HG03565 (cell line): Measurements from ENCODE around the gene PALLD.
"Not testable (repeated sequence)": the region's sequence is repeated elsewhere in the genome, so short reads cannot be mapped to it uniquely, and the experiment has no call there.

Experiments
- ATAC-seq: cut with Tn5 transposase; IDR thresholded peaks from one replicate; pipeline ENCODE4 v1.9.1; 2021; ENCODE audit warnings: mild to moderate bottlenecking, moderate library complexity; ENCODE audit not compliant: unreplicated experiment

The PALLD gene

DNA sequence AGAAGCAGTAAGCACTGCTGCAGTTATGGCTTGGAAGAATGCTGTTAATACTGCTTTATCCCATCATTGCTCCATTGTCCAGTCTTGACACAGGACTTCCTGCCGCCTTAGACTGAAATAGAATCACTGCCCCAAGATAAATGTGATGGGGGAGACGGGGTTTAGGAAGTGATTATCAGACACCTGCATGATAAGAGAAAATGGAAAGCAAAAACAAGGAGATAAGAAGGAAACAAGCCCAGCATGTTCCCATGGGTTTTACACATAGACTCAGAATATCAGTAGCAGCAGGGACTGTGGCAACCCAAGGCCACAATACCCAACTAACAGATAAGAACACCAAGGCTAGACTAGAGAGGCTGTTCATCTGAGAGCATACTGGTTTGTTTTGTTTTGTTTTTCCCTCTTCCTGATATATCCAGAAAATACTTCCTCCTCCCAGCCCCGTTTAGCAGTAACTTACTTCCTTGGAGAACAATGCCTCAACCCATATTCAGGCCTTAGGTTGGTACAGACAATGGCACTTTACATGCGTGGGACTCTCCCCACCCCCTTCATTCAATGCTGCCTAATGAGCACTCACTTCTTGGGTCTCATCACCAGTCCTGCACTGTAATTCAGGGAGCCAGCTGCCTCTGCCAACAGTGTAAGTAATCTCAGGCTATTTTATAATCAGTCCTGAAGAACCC lies 280.6 kb downstream of the PALLD start:
- ATAC-seq: no peak

DNA sequence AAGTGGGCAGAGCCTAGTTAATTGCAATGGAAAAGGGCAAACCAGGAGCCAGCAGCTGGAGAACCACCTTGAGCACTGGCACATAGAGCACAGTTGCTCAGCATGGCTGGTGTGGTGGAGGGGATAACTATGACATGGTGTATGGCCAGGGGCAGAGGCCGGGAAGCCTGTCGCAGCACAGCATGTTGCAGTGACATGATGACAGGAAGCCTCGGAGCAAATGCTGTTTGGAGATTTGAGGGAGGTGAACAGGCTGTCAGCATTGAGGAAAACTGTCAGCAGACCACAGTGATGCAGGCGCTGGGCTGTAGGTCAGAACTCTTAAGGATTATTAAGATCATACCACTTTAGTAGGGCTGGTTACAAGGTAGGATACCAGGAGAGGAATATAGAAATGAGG lies 284.5 kb downstream of the PALLD start:
- no peak for ATAC-seq

DNA sequence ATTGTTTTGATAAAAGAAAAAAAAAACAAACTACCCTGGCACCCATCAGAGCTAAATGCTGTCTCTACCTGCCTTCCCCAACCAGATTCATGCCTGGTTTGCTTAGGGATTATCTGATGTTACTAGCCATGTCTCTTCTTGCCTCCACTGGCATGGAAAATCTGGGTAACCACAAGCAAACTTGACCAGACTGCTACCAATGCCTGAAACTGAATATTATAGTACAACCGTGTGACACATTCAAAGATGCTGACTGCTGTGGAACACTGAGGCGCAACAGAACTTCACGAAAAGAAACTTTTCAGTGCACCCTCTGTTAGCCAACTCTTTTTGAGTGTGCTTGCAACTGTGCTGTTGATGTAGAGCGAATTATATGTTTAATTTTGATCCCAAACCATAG lies 285.1 kb downstream of the PALLD start:
- no peak for ATAC-seq

DNA sequence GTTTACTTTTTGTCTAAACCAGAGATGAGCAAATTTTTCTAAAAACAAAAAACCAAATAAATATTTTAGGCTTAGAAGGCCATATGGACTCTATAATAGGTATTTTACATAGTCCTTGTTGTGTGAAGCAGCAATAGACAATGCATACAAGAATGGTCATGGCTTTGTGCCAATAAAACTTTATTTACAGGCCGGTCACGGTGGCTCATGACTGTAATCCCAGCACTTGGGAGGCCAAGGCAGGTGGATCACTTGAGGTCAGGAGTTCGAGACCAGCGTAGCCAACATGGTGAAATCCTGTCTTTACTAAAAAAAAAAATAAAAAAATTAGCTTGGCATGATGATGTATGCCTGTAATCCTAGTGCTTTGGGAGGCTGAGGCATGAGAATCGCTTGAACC lies 285.6 kb downstream of the PALLD start:
- ATAC-seq: no peak

DNA sequence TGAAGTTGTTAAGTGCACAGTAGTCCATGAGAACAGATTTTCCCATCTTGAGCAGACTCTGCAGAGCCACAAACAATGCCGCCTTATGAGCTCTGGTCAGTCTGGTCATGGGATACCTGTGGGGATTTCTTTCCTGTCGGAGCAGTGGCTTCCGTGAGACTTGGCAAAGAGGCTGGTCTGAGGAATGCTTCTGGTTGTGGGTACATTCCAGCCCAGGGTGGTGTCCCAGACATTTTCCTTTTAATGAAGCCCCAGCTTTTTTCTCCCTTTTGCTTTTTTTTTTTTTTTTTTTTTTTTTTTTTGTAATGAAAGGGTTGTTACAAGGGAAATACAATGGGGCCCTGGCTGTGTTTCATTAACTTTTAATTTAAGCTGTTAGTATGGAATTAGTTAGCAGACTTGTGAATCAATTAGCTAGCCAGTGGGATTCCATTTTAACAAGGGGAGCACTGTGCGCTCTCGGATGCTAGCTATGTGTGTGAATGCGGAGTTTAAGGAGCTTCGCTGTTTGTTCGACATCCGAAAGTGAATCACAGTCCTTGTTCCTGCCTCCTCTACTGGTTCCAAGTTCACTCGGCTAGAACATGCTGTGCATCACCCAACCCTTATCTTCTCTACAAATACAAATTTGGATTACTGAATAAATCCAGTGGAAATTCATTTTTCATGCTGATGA lies 288.1 kb downstream of the PALLD start:
- no peak for ATAC-seq

DNA sequence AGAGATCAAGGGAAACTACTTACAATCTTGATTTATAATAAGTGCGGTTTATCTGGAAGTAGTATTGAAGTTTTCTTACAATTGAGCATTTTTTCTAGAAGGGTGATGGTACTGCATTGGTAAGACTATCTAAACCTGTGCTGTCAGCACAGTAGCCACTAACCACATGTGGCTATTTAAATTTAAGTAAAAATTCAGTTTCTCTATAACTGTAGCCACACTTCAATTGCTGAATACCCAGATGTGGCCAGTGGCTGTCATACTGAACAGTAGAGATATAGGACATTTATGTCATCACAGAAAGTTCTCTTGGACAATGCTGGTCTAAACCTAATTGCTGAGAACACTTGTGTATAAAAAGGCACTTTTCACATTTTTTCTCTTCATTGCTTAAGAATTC lies 290.5 kb downstream of the PALLD start:
- ATAC-seq: no peak

DNA sequence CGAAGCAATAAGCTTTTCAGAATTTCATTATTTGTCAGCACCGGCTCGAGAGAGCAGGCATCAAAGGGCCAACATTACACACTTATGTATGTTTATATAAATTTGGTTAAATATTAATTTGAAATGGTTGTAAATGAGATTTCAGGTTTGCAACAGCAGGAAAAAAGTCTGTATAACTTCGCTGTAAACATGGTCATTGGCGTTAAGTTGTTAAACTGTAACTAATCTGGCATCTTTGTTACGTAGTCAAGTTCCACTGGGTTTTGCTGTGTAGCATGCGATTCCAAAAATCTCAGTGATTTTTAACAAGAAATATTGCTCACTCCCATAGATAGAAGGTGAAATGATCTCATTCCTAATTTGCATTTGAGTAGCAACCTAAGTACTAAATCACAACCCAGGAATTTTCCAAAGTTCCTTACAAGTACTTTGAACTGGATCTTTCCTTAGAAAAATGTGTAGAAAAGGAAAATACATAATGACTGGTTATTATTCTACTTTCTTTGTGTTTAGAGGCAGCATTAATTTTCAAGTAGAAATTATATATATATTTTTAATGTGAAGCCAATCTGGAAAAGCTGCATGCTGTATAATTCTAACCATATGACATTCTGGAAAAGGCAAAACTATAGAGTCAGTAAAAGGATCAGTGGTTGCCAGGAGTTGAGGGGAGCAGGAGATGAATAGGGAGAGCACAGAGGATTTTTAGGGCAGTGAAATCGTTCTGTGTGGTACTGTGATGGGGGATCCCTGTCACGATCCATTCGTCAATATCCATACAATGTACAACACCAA lies 291.1 kb downstream of the PALLD start:
- ATAC-seq: no peak

DNA sequence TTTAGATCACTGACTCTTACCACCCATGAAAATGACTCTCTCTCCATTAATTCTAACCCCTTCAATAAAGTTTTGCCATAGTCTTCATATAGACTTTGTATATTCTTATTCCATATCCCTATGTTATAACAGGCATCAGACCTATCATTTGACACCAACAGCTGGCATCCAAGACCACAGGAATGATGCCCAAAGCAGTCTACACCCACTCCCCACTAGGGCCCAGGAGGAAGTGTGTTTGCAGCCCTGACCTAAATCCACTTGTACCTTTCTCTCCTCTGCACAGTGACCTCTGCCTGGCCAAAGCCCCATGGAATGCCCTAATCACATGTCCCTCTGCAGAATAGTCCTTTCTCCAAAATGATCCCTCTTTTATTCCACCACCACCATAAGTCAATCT lies 294.0 kb downstream of the PALLD start:
- no peak for ATAC-seq

DNA sequence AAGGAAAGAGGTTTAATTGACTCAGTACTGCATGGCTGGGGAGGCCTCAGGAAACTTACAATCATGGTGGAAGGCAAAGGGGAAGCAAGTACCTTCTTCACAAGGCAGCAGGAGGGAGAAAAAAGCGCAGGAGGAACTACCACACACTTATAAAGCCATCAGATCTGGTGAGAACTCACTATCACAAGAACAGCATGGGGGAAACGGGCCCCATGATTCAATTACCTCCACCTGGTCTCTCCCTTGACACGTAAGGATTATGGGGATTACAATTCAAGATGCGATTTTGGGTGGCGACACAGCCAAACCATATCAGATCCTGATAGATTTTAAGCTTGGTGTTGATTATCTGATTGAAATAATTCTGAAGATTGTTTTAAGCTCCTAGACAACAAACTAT lies 294.5 kb downstream of the PALLD start:
- ATAC-seq: no peak

DNA sequence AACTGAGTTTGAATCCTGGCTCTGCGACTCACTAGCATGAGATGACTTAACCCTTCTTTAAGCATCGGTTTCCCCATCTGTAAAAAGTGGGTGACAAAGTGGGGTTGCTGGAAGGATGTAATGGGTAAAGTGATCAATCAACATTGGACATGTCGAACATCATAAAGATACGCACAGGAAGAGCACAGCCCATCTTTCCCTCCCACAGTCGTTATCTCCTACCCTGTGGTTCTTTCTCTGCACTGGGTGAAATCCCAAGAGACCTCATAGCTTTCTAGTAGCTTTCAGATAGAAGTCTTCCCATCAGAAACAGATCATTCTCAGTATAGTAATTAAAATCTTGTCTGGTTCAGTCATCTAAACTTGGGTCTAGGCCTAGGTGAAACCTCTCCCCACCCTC lies 296.7 kb downstream of the PALLD start:
- no peak for ATAC-seq

DNA sequence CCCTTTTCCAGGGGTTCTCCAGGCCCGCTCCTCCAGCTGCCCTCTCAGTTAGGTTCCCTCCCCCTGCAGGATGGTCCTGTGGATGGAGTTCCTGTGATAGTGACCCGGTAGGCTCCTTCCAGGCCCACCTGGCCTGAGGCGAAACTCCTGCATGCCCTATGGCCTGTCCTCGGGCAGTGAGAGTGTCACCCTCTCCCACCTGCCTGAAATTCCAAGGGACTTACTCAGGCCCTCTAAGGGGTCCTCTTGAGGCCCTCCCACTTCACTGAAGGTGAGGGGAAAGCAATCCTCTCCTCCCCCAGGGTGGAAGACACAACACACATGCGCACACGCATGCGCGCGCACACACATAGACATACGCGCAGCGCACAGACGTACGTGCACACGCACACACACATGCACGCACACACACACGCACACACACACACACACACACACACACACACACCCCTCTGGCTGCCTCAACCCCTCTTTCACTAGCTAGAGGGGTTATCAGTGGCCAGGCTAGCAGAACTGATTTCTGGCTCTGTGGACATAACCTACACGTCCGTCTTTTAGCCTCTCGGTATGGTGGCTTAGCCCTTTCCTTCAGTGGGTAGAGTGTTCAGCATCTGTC lies 297.3 kb downstream of the PALLD start:
- ATAC-seq: no peak

DNA sequence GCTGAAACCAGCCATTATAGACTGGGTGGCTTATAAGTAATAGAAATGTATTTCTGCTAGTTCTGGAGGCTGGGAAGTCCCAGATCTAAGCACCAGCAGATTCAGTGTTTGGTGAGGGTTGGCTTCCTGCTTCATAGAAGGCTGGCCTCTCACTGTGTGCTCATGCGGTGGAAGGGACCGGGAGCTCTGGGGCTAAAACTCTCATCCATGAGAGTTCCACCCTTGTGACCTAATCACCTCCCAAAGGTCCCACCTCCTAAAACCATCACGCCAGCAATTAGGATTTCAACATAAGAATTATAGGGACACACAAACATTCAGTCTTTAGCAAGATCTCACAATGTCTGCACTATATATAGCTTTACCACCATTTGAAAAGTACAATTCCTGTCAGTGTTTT lies 298.0 kb downstream of the PALLD start:
- no peak for ATAC-seq

DNA sequence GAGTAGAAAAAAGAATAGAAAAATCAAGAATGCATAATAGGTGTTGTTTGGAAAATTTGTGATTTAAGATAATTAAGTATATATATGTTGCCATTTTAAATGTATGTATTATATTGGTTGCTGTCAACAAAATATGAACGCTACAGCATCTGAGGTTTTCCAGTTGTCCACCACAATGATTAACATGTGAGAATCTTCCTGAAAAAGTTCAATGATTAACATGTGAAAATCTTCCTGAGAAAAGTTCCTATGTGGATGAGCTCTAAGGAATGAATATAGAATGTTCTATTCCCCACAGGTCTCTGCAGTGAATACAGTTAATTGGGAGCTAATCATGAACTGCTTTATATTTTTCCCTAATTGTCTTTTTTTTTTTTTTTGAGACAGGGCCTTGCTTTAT lies 298.5 kb downstream of the PALLD start:
- no peak for ATAC-seq

DNA sequence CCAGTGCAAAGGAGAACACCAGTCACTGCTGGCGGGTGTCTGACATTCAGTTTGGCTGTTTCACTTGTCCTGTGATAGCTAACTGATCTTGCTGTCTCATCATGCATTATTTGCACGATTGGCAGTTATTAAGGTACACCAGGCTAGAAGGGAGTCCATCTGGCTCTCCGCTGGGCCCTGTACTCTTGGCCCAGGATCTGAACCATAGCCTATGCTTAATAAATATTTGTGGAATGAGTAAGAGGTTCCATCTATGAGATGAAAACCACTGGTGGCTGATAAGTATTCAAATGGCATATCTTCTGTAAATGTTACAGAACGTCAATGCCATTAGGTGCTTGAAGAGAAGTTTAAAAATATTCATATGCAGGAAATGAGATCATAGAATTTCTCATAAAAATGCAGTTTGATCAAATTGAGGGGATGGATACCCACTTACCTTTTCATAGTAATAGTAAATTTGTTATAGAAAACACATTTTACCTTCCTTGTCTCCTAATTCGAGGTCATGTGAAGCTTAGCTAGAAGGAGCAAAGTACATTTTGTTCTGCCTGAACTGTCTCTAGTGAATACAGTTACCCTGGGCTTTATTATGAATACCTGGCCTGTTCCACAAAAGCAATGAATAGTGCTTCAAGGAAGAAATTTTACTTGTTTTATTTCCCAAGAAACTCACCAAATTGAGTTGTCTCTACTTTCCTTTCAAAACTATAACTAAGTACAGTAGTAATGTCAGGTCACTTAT lies 299.7 kb downstream of the PALLD start:
- ATAC-seq: no peak

DNA sequence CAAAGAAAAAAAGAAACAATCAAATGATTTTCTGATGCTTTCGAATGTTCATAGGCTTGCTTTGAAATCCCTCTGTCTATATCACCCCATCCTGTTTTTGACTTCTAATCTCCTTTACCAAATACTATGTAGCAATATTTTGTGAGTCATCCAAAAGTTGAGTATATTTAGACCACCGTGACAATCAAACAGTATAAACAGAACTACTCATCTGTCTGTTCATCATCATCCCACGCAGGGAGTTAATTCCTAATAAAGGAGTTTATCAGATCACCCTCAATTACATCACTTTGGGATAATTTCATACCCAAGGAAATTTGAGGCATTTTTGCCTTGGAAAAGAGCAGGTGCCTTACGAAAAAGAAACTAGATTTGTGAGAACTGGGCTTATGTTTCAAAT lies 300.3 kb downstream of the PALLD start:
- ATAC-seq: no peak

DNA sequence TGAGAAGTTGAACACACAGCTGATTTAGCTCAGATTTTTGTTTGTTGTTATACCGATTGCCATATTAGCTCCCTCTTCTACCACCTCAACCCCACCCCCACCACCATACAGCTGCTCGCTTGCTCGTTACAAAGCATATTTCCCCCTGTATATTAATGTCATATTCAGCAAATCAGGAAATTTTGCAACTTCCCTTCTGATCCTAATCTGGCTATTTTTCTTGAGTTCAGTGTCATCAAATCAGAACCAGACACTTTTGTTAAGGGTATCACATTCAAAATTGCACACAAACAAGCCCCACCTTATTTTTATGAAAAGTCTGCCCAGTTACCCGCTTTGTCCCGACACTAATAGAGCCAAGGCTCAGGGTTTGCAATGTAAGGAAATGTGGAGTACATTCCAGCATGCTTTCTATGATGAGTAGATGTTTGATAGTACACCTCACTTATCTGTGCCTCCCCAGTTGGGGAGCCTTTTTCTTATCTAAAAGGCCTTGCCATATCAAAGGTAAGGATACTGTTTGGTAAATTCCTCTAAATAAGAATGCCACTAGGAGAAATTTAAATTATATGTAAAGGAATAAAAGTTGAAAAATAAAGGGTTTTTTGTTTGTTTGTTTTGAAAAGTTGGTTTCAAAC lies 301.0 kb downstream of the PALLD start:
- no peak for ATAC-seq

DNA sequence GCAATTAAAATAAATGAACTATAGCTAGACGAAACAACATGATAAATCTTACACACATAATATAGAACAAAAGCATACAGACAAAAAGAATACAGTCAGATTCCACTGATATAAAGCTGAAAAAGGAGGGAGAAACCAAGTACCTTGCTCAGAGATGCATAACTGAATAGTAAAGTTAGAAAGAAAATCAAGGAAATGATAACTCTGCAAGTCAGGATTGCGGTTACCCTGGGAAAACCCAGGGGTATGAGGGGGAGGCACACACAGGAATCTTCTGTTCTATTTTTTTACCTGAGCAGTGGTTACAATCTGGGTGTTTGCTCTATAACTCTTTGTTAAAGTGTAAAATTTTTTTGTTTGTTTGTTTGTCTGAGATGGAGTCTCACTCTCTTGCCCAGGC lies 304.1 kb downstream of the PALLD start:
- ATAC-seq: no peak

DNA sequence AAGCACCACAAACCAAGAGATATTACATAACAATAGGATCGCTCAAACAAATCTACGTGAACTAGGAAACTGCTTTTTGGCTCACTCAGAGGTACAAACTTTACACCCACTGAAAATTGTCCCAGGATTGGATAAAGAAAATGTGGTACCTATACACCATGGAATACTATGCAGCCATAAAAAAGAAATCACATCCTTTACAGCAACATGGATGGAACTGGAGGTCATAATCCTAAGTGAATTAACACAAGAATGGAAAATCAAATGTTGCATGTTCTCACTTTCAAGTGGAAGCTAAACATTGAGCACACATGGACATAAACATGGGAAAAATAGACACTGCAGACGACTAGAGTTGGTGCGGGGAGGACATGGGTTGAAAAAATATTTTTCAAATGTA lies 305.4 kb downstream of the PALLD start:
- no peak for ATAC-seq

DNA sequence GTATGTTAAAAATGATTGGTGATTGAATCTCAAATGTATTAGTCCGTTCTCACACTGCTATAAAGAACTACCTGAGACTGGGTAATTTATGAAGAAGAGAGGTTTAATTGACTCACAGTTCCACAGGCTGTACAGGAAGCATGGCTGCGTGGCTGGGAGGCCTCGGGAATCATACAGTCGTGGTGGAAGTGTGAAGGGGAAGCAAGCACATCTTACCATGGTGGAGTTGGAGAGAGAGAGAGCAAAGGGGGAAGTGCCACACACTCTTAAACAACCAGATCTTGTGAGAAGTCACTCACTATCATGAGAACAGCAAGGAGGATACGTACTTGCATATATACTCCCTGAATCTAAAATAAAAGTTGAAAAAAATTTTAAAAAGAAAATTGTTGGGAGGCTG lies 306.2 kb downstream of the PALLD start:
- ATAC-seq: not testable (repeated sequence)

DNA sequence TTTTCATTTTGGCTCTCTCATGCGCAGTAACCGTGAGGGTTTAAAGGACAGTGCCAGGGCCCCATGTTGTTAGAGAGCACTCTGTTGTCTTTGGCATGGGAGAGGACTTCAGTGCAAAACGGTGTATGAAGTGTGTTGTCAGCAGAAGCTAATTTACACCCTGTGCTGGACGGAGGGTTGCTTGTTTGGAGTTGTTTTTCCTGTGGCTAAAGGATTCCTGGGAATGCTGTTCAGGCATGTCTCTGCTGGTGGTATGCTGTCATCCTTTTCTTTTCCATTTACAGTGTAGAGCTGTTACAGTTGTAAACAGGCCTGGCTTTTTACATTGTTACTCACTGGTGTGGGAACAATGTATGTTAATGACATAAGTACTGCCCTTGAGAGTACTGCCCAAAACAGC lies 306.9 kb downstream of the PALLD start:
- ATAC-seq: no peak

DNA sequence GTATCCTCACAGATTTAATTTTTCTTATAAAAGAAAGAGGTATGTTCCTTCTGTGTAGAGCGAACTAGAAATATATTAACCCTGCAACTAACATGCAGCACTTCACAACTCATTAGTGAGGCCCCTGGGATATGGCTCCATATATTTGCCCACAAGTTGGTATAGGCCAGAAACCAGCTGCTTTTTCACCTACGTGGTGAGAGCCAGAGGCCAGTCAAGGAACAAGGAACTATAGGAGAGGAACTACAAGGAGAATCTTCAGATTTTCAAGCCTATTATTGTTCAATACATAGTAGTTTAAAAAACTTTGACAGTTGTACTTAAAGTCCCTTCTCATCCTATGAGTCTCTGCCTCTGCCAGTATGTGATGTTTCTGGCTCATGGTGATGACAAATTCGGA lies 307.3 kb downstream of the PALLD start:
- ATAC-seq: no peak
